HG02623 (cell line): ENCODE results near the gene RAB36.

Experiments used
- ATAC-seq: cut with Tn5 transposase; IDR thresholded peaks from one replicate; pipeline ENCODE4 v1.9.1; 2021; ENCODE audit warnings: moderate library complexity; ENCODE audit not compliant: unreplicated experiment

The RAB36 gene

GRCh38 chr22:23137468-23137867 is 7.8 kb upstream of the RAB36 start:
- ATAC-seq = no peak

GRCh38 chr22:23137905-23138561 is 7.2 kb upstream of the RAB36 start:
- no peak for ATAC-seq

- no peak for ATAC-seq
Measured at GRCh38 chr22:23138584-23139435, 6.5 kb upstream of the RAB36 start.

- no peak for ATAC-seq
Measured at GRCh38 chr22:23140385-23140784, 4.9 kb upstream of the RAB36 start.

- ATAC-seq = no peak
Measured at GRCh38 chr22:23142546-23143105, 2.7 kb upstream of the RAB36 start.

GRCh38 chr22:23143119-23143518 is 2.2 kb upstream of the RAB36 start:
- ATAC-seq = no peak

GRCh38 chr22:23144432-23144831 is 845 bp upstream of the RAB36 start:
- ATAC-seq = no peak

- no peak for ATAC-seq
Measured at GRCh38 chr22:23145878-23146470, 697 bp downstream of the RAB36 start.

GRCh38 chr22:23146478-23147205 is 1.4 kb downstream of the RAB36 start:
- no peak for ATAC-seq

GRCh38 chr22:23147617-23148387 is 2.5 kb downstream of the RAB36 start:
- ATAC-seq = no peak

GRCh38 chr22:23149743-23150238 is 4.5 kb downstream of the RAB36 start:
- ATAC-seq = no peak

GRCh38 chr22:23150762-23151161 is 5.5 kb downstream of the RAB36 start:
- no peak for ATAC-seq

GRCh38 chr22:23151827-23152226 is 6.5 kb downstream of the RAB36 start:
- ATAC-seq = no peak

GRCh38 chr22:23152238-23153114 is 7.2 kb downstream of the RAB36 start:
- ATAC-seq = no peak

- ATAC-seq = no peak
Measured at GRCh38 chr22:23153994-23154393, 8.7 kb downstream of the RAB36 start.

GRCh38 chr22:23154461-23154860 is 9.2 kb downstream of the RAB36 start:
- ATAC-seq = no peak

- ATAC-seq = no peak
Measured at GRCh38 chr22:23155143-23155542, 9.9 kb downstream of the RAB36 start.

GRCh38 chr22:23155831-23156230 is 10.6 kb downstream of the RAB36 start:
- ATAC-seq = no peak

GRCh38 chr22:23156286-23156685 is 11.0 kb downstream of the RAB36 start:
- ATAC-seq = no peak
